ENCODE results near the gene RBFOX1. TPM values are rescaled to one million over a fixed set of nuclear protein-coding genes. Genes with fewer than 3 reads are reported as not detected.

RBFOX1 gene
- total RNA-seq, 4 donors from 2014 or later, result 0.12 to 0.54 TPM; not detected in 2

- no peaks in the 10 kb centered on the region for H3K4me1 ChIP-seq
- H3K9me3 ChIP-seq, result peaks cover 0 to 5% (median 0%) of the 10 kb centered on the region in 3 donors
- no peak for ATAC-seq
- TF ChIP-seq EP300 (IDR thresholded peaks at IDR 0.05) (no peak), POLR2AphosphoS5 (IDR thresholded peaks at IDR 0.05) (no peak), CTCF (IDR thresholded peaks at IDR 0.05) (no peak), POLR2A (IDR thresholded peaks at IDR 0.05) (no peak)
- H3K27ac ChIP-seq, result no peak overlapping the region
- no peaks in the 10 kb centered on the region for H3K36me3 ChIP-seq
- H3K27me3 ChIP-seq, result peaks cover 5% of the 10 kb centered on the region
- H3K4me3 ChIP-seq, result no peak overlapping the region
- WGBS, 2 donors (ENCODE audit: low coverage in 1 of 2), result 50 to 82% methylated on average over 4 to 7 of the region's 7 CpGs
Measured at GRCh38 chr16:7318686-7319085, 14.0 kb upstream of the RBFOX1 start.

- Histone ChIP-seq H3K4me3 (no peak overlapping the region), H3K27ac (no peak overlapping the region), H3K9me3 (peaks cover 0 to 5% (median 0%) of the 10 kb centered on the region in 3 donors), H3K27me3 (peaks cover 4% of the 10 kb centered on the region), H3K36me3 (no peaks in the 10 kb centered on the region), H3K4me1 (no peaks in the 10 kb centered on the region)
- 87 to 88% methylated on average over 4 of the region's 4 CpGs for WGBS, 2 donors (ENCODE audit: low coverage in 1 of 2)
- TF ChIP-seq POLR2A (IDR thresholded peaks at IDR 0.05) (no peak), EP300 (IDR thresholded peaks at IDR 0.05) (no peak), CTCF (IDR thresholded peaks at IDR 0.05) (no peak), POLR2AphosphoS5 (IDR thresholded peaks at IDR 0.05) (no peak)
- ATAC-seq, result no peak
Measured at GRCh38 chr16:7319514-7319913, 13.1 kb upstream of the RBFOX1 start.

GRCh38 chr16:7321661-7322060, 11.0 kb upstream of the RBFOX1 start:
- H3K9me3 ChIP-seq, result peaks cover 0 to 5% (median 0%) of the 10 kb centered on the region in 3 donors
- WGBS, 2 donors (ENCODE audit: low coverage in 1 of 2), result 38 to 100% methylated on average over 1 of the region's 1 CpG
- no peaks in the 10 kb centered on the region for H3K36me3 ChIP-seq
- no peak for ATAC-seq
- H3K27ac ChIP-seq, result no peak overlapping the region
- H3K27me3 ChIP-seq, result no peaks in the 10 kb centered on the region
- H3K4me1 ChIP-seq, result no peaks in the 10 kb centered on the region
- H3K4me3 ChIP-seq, result no peak overlapping the region
- TF ChIP-seq EP300 (IDR thresholded peaks at IDR 0.05), result no peak
- no peak for TF ChIP-seq POLR2A (IDR thresholded peaks at IDR 0.05)
- no peak for TF ChIP-seq CTCF (IDR thresholded peaks at IDR 0.05)
- no peak for TF ChIP-seq POLR2AphosphoS5 (IDR thresholded peaks at IDR 0.05)

- peaks cover 0 to 5% (median 0%) of the 10 kb centered on the region in 3 donors for H3K9me3 ChIP-seq
- H3K27me3 ChIP-seq, result no peaks in the 10 kb centered on the region
- ATAC-seq, result no peak
- H3K27ac ChIP-seq, result no peak overlapping the region
- TF ChIP-seq EP300 (IDR thresholded peaks at IDR 0.05) (no peak), POLR2A (IDR thresholded peaks at IDR 0.05) (no peak), POLR2AphosphoS5 (IDR thresholded peaks at IDR 0.05) (no peak), CTCF (IDR thresholded peaks at IDR 0.05) (no peak)
- WGBS, 2 donors (ENCODE audit: low coverage in 1 of 2), result 100% methylated on average over 1 of the region's 3 CpGs
- H3K4me1 ChIP-seq, result no peaks in the 10 kb centered on the region
- H3K4me3 ChIP-seq, result no peak overlapping the region
- H3K36me3 ChIP-seq, result no peaks in the 10 kb centered on the region
Measured at GRCh38 chr16:7324321-7324720, 8.3 kb upstream of the RBFOX1 start.

GRCh38 chr16:7325834-7326233, 6.8 kb upstream of the RBFOX1 start:
- Histone ChIP-seq H3K27ac (no peak overlapping the region), H3K36me3 (no peaks in the 10 kb centered on the region), H3K27me3 (no peaks in the 10 kb centered on the region), H3K4me3 (no peak overlapping the region), H3K9me3 (no peaks in the 10 kb centered on the region), H3K4me1 (no peaks in the 10 kb centered on the region)
- no peak for ATAC-seq
- TF ChIP-seq CTCF (IDR thresholded peaks at IDR 0.05) (no peak), POLR2AphosphoS5 (IDR thresholded peaks at IDR 0.05) (no peak), POLR2A (IDR thresholded peaks at IDR 0.05) (no peak), EP300 (IDR thresholded peaks at IDR 0.05) (no peak)
- WGBS, 2 donors (ENCODE audit: low coverage in 1 of 2), result 90 to 92% methylated on average over 2 to 3 of the region's 3 CpGs
